ENCODE data around the gene TMEM167A.
"Not testable (repeated sequence)": the region's sequence is repeated elsewhere in the genome, so short reads cannot be mapped to it uniquely, and the experiment has no call there.

Gene TMEM167A

DNA sequence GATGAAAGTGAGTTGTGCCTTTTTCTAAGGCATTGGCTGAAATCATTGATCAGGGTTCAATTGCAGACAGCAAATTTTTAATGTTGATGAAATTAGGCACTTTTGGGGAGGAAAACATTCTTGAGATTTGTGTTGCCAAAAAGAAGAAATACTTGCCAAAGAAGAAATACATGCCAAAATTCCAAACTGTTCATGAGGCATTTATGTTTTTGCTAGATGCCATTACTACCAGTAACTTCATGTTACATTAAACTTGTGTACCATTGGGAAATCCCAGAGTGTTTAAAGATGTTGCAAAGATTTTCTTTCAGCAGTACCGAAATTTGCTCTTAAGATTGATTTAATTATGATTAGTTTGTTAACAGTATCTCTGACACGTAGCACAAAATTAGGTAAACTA, 7.1 kb upstream of the TMEM167A start:
- Histone ChIP-seq H3K27me3 (ENCODE audit: control insufficient read depth in 1 of 2, insufficient read depth in 2 of 2, low read length in 2 of 2) (no peaks in the 10 kb centered on the region), H3K27ac (ENCODE audit: low read depth, low read length) (no peak overlapping the region), H3K9me3 (ENCODE audit: low read length) (no peaks in the 10 kb centered on the region), H3K36me3 (ENCODE audit: insufficient read depth, low read length) (no peaks in the 10 kb centered on the region), H3K4me3 (ENCODE audit: low read depth in 1 of 2, low read length in 2 of 2) (no peak overlapping the region), H3K9ac (ENCODE audit: low read length) (no peak overlapping the region), H3K4me1 (ENCODE audit: insufficient read depth, low read length) (no peaks in the 10 kb centered on the region)

DNA sequence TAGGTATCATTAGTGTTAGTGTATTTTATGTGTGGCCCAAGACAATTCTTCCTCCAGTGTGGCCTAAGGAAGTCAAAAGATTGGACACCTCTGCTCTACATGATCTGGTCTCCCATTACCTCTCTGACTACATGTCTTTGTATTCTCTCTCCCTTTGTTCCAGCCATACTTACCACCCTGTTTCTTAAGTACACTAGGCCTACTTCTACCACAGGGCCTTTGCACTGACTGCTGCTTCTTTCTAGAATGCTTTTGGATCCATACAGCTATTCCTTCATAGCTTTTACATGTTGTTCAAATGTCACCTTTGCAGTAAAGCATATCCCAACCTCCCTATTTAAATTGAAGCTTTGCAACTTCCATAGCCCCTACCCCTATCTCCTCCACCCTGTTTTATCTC, 5.6 kb upstream of the TMEM167A start:
- H3K9ac ChIP-seq (ENCODE audit: low read length), result no peak overlapping the region
- H3K4me3 ChIP-seq (ENCODE audit: low read depth in 1 of 2, low read length in 2 of 2), result no peak overlapping the region
- H3K27me3 ChIP-seq (ENCODE audit: control insufficient read depth in 1 of 2, insufficient read depth in 2 of 2, low read length in 2 of 2), result no peaks in the 10 kb centered on the region
- no peaks in the 10 kb centered on the region for H3K36me3 ChIP-seq (ENCODE audit: insufficient read depth, low read length)
- peaks cover 9% of the 10 kb centered on the region for H3K4me1 ChIP-seq (ENCODE audit: insufficient read depth, low read length)
- H3K27ac ChIP-seq (ENCODE audit: low read depth, low read length), result no peak overlapping the region
- no peaks in the 10 kb centered on the region for H3K9me3 ChIP-seq (ENCODE audit: low read length)

DNA sequence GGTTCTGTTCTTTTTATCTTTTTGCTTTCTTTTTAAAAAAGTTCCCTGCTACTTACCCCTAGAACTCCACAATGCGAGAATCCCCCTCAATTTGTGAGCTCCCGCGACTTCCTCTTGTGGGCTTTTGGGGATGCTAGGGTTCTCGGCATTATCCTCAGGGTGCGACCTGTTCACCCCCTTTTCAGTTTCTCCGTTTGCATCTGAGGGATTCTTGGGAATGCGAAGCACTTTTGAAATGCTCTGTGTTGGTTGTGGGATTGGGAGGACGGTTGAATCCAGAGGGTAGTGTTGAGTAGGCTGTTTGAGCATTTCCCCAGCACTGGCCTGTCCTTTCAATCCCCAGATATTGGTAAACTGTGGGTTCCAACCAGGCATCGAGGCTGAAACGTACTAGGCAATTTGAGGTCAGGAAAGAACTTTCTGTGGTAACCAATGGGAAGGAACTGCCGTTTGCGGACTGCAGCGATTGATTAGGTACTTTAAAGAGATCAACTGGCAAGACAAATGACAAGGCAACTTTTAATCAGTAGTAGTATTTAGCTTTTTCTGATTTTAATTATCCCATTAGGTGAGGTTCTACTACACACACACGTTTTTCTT, 568 bp upstream of the TMEM167A start:
- Histone ChIP-seq H3K9me3 (ENCODE audit: low read length) (no peaks in the 10 kb centered on the region), H3K4me3 (ENCODE audit: low read depth in 1 of 2, low read length in 2 of 2) (peak overlapping the region; percentile 77 to 100), H3K4me1 (ENCODE audit: insufficient read depth, low read length) (peaks cover 22% of the 10 kb centered on the region), H3K27me3 (ENCODE audit: control insufficient read depth in 1 of 2, insufficient read depth in 2 of 2, low read length in 2 of 2) (no peaks in the 10 kb centered on the region), H3K9ac (ENCODE audit: low read length) (peak overlapping the region; percentile 90), H3K36me3 (ENCODE audit: insufficient read depth, low read length) (no peaks in the 10 kb centered on the region), H3K27ac (ENCODE audit: low read depth, low read length) (peak overlapping the region; percentile 81)

DNA sequence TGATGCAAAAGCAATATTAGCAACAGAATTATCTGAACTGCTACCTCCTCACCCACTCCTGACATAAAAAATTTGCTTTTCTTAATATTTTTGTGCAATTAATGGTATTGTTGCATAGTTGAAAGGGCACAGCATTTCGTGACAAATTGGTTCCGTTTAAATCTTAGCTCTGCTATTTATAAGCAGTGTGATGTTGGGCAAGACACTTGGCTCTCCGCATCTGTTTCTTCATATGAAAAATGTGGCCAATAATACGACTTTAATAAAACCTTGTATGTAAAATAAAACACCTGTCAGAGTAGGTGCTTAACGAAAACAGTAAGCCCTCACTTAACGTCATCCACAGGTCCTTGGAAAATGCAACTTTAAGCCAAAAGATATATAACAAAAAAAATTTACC, 4.2 kb downstream of the TMEM167A start:
- Histone ChIP-seq H3K36me3 (ENCODE audit: insufficient read depth, low read length) (no peaks in the 10 kb centered on the region), H3K9me3 (ENCODE audit: low read length) (no peaks in the 10 kb centered on the region), H3K27me3 (ENCODE audit: control insufficient read depth in 1 of 2, insufficient read depth in 2 of 2, low read length in 2 of 2) (no peaks in the 10 kb centered on the region), H3K4me3 (ENCODE audit: low read depth in 1 of 2, low read length in 2 of 2) (no peak overlapping the region), H3K4me1 (ENCODE audit: insufficient read depth, low read length) (peaks cover 20% of the 10 kb centered on the region), H3K27ac (ENCODE audit: low read depth, low read length) (no peak overlapping the region), H3K9ac (ENCODE audit: low read length) (no peak overlapping the region)

DNA sequence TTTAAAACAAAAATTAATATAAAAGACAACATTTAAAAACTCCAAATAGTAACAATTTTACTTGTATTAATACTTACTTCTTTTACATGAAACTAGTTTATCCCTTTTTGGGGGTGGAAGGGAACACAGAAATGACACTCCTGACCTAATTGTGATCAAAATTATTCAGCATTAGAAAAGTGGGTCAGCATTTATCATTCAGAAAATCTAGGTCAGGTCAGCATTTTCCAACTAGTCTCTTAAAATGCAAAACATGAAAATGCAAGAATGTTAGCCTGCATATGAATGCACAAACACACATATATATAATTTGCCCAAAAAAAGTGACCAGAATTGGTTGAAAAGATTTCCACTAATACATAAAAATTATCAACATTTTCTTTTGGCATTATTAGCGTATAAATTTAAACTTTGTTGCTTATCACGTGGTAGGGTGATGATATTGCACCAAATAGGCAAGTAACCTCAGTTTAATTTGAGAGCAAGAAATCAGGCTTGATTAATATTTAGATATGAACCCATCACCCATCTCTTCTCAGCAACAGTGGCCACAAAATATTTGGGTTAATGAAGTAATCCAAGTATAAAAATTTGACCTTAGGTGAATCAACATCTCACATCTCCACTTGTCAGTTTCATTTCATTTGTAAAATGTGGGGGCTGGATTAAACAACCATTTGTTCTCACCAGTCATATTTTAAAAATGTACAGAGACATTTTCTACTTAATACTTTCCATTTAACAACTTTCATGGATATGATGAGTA, 5.7 kb downstream of the TMEM167A start:
- peaks cover 17% of the 10 kb centered on the region for H3K4me1 ChIP-seq (ENCODE audit: insufficient read depth, low read length)
- H3K36me3 ChIP-seq (ENCODE audit: insufficient read depth, low read length), result no peaks in the 10 kb centered on the region
- H3K9ac ChIP-seq (ENCODE audit: low read length), result no peak overlapping the region

DNA sequence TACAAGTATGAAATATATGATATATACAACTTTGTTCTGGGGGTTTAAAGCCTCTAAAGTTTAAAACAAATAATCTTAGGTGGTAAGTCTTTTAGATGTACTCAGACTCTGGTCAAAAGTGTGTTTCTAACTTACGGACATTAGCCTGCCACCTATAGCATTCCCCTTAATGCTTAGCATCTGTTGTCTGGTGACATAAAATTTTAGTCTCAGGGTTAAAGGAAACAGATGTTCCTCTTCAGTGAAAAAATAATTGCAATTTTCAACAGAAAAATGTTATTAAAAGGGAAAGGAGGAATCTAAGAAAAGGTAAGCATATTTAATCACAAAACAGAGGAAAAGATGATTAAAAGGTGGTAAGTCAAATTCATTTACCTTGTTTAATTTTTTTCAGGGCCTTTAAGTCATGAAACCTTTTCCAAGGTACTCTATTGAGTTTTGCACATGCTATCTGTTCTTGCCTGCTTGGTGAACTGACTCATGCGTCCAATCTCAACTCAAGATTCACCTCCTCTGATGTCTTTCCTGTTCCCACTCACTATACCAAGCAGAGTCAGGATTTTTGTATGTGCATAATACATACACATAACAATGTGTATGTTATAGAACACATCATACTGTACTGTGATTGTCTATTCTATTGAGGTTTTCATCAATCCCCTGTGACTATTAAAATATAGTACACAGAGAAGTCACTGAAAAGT, 7.9 kb downstream of the TMEM167A start:
- peaks cover 8% of the 10 kb centered on the region for H3K4me1 ChIP-seq (ENCODE audit: insufficient read depth, low read length)
- no peak overlapping the region for H3K27ac ChIP-seq (ENCODE audit: low read depth, low read length)
- H3K4me3 ChIP-seq (ENCODE audit: low read depth in 1 of 2, low read length in 2 of 2), result no peak overlapping the region
- H3K9ac ChIP-seq (ENCODE audit: low read length), result no peak overlapping the region
- H3K36me3 ChIP-seq (ENCODE audit: insufficient read depth, low read length), result no peaks in the 10 kb centered on the region
- no peaks in the 10 kb centered on the region for H3K27me3 ChIP-seq (ENCODE audit: control insufficient read depth in 1 of 2, insufficient read depth in 2 of 2, low read length in 2 of 2)
- no peaks in the 10 kb centered on the region for H3K9me3 ChIP-seq (ENCODE audit: low read length)

More for the DNA sequence above, 5.7 kb downstream of the TMEM167A start:
- Histone ChIP-seq H3K4me3 (ENCODE audit: low read depth in 1 of 2, low read length in 2 of 2) (no peak overlapping the region), H3K27ac (ENCODE audit: low read depth, low read length) (no peak overlapping the region), H3K27me3 (ENCODE audit: control insufficient read depth in 1 of 2, insufficient read depth in 2 of 2, low read length in 2 of 2) (no peaks in the 10 kb centered on the region), H3K9me3 (ENCODE audit: low read length) (no peaks in the 10 kb centered on the region)

DNA sequence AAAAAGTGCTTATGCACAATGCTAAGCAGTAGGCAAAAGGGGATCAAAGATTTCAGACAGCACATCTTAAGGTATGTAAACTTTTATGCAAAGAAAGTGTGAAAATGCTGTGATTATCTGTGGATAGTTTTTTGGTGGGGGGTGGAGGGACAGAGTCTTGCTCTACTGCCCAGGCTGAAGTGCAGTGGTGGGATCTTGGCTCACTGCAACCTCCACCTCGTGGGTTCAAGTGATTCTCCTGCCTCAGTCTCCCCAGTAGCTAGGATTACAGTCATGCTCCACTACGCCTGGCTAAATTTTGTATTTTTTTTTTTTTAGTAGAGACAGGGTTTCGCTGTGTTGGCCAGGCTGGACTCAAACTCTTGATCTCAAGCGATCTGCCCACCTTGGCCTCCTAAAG, 9.8 kb downstream of the TMEM167A start:
- not testable (repeated sequence) for H3K9me3 ChIP-seq (ENCODE audit: low read length); H3K36me3 ChIP-seq (ENCODE audit: insufficient read depth, low read length); H3K27ac ChIP-seq (ENCODE audit: low read depth, low read length); H3K27me3 ChIP-seq (ENCODE audit: control insufficient read depth in 1 of 2, insufficient read depth in 2 of 2, low read length in 2 of 2); H3K4me3 ChIP-seq (ENCODE audit: low read depth in 1 of 2, low read length in 2 of 2); H3K4me1 ChIP-seq (ENCODE audit: insufficient read depth, low read length); H3K9ac ChIP-seq (ENCODE audit: low read length)

DNA sequence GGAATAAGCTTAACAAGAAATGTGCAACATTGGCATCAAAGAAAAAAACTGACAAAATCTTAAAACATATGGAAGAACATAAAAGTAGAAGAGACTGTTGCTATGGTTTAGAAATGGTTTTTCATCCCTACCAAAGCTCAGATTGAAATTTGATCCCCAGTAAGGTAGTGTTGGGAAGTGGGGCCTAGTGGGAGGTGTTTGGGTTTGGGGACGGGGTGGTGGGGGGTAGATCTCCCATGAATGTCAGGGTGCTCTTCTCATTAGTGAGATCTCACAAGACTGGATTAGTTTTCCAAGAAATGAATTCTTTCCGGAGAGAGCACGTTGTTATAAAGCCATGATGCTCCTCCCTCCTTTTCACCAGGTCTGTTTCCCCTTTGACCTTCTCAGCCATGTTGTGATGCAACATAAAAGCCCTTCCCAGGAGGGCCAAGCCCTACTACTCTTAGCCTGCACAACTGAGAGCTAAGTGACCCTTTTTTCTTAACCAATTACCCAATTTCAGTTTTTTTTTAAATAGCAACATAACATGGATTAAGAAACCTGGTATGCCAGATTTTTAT, 10.6 kb downstream of the TMEM167A start:
- H3K36me3 ChIP-seq (ENCODE audit: insufficient read depth, low read length), result no peaks in the 10 kb centered on the region
- H3K9ac ChIP-seq (ENCODE audit: low read length), result no peak overlapping the region
- H3K4me1 ChIP-seq (ENCODE audit: insufficient read depth, low read length), result peaks cover 4% of the 10 kb centered on the region
- H3K9me3 ChIP-seq (ENCODE audit: low read length), result no peaks in the 10 kb centered on the region
- H3K27me3 ChIP-seq (ENCODE audit: control insufficient read depth in 1 of 2, insufficient read depth in 2 of 2, low read length in 2 of 2), result no peaks in the 10 kb centered on the region
- no peak overlapping the region for H3K4me3 ChIP-seq (ENCODE audit: low read depth in 1 of 2, low read length in 2 of 2)
- no peak overlapping the region for H3K27ac ChIP-seq (ENCODE audit: low read depth, low read length)

DNA sequence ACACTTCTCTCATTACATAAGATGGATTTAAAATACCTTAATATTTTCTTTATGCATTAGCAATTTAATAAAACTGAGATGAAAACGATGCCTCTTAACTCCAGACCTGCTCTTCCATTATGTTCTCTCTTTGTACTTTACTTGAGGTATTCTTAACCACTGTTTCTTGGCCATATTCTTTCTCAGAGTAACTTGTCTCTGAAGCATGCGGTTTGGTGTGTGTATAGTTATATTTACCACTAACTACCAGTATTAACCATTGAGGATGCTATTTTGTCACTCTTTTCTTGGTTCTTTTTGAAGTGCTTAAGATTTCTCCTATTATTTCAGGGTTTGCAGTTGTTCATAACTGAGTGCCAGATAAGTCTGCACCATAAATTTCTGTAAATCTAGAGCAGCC, 17.9 kb downstream of the TMEM167A start:
- no peak overlapping the region for H3K27ac ChIP-seq (ENCODE audit: low read depth, low read length)
- no peaks in the 10 kb centered on the region for H3K27me3 ChIP-seq (ENCODE audit: control insufficient read depth in 1 of 2, insufficient read depth in 2 of 2, low read length in 2 of 2)
- H3K36me3 ChIP-seq (ENCODE audit: insufficient read depth, low read length), result no peaks in the 10 kb centered on the region
- no peaks in the 10 kb centered on the region for H3K4me1 ChIP-seq (ENCODE audit: insufficient read depth, low read length)
- H3K4me3 ChIP-seq (ENCODE audit: low read depth in 1 of 2, low read length in 2 of 2), result no peak overlapping the region
- H3K9ac ChIP-seq (ENCODE audit: low read length), result no peak overlapping the region
- no peaks in the 10 kb centered on the region for H3K9me3 ChIP-seq (ENCODE audit: low read length)

DNA sequence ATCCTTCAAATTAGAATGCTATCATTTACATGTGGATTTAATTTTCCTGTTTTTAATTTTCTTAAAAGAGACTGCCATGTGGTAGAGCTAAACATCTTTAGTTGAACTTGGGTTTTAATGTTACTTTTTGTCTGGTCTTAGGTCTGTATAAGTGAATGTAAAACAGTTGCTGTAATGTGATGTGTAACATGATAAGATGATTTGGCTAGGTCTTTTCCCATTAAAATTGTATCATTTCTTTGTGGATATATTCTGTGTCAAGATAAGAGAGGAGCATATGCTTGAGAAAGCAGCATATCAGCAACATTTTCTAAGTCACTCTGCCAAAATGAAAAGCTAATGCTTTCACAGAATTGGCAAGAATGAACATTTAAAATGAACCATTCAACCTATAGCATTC, 18.5 kb downstream of the TMEM167A start:
- H3K27ac ChIP-seq (ENCODE audit: low read depth, low read length), result no peak overlapping the region

DNA sequence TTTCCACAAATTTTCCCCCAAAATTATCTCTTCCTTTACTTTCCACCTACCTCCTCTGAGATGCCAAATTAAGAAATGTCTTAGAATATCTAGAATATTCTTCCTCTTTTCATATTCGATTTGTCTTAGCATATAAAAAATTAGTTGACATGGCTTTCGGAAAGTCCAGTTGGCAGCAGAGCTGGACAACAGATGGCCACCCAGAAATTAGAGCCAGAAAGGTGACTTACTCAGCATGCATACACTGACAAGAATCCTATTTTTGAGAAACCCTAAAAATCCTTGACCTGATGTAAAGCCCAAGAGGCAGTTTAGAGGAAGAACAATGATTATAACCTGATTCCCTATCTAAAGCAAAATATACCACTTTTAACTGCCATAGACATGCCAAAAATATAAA, 22.0 kb downstream of the TMEM167A start:
- Histone ChIP-seq H3K9me3 (ENCODE audit: low read length) (no peaks in the 10 kb centered on the region), H3K27me3 (ENCODE audit: control insufficient read depth in 1 of 2, insufficient read depth in 2 of 2, low read length in 2 of 2) (no peaks in the 10 kb centered on the region), H3K36me3 (ENCODE audit: insufficient read depth, low read length) (peaks cover 3% of the 10 kb centered on the region), H3K9ac (ENCODE audit: low read length) (no peak overlapping the region), H3K4me3 (ENCODE audit: low read depth in 1 of 2, low read length in 2 of 2) (no peak overlapping the region), H3K4me1 (ENCODE audit: insufficient read depth, low read length) (no peaks in the 10 kb centered on the region), H3K27ac (ENCODE audit: low read depth, low read length) (no peak overlapping the region)

More for the DNA sequence above, 18.5 kb downstream of the TMEM167A start:
- H3K36me3 ChIP-seq (ENCODE audit: insufficient read depth, low read length), result no peaks in the 10 kb centered on the region
- H3K27me3 ChIP-seq (ENCODE audit: control insufficient read depth in 1 of 2, insufficient read depth in 2 of 2, low read length in 2 of 2), result no peaks in the 10 kb centered on the region
- no peak overlapping the region for H3K4me3 ChIP-seq (ENCODE audit: low read depth in 1 of 2, low read length in 2 of 2)
- no peaks in the 10 kb centered on the region for H3K9me3 ChIP-seq (ENCODE audit: low read length)
- H3K9ac ChIP-seq (ENCODE audit: low read length), result no peak overlapping the region
- H3K4me1 ChIP-seq (ENCODE audit: insufficient read depth, low read length), result no peaks in the 10 kb centered on the region

Measured in muscle layer of colon (tissue), 2 donors.